HL-60 (cell line): ENCODE measurements around the gene IL15.

Experiments used
- DNase-seq, 2 experiments: peaks; one replicate each; pipeline ENCODE4 v3.0.0-alpha.2; 2010 to 2020; ENCODE audit warnings: low read depth in 1 of 2, low spot score in 1 of 2
- H3K27ac ChIP-seq: fragments of 250-450 bp; sonication (Bioruptor Pico); replicated peaks from 2 replicates; pipeline ENCODE4 v1.5.1; 2020; ENCODE audit warnings: mild to moderate bottlenecking, moderate library complexity
- H3K27me3 ChIP-seq: fragments of 250-450 bp; sonication (Bioruptor Pico); 2 replicates; pipeline ENCODE4 v1.5.1; 2021; ENCODE audit warnings: mild to moderate bottlenecking, moderate library complexity; ENCODE audit not compliant: insufficient read depth, poor library complexity, severe bottlenecking
- H3K4me3 ChIP-seq: replicated peaks from 2 replicates; pipeline ENCODE4 v1.5.1; 2011; ENCODE audit warnings: mild to moderate bottlenecking, control low read depth, low read length; ENCODE audit not compliant: insufficient read depth
- CTCF ChIP-seq: IDR thresholded peaks from one replicate; pipeline ENCODE4 v1.5.1; 2011; ENCODE audit warnings: low read length, control low read depth, inconsistent platforms; ENCODE audit not compliant: insufficient read depth
- GABPA ChIP-seq: IDR thresholded peaks from 2 replicates; pipeline ENCODE4 v1.6.1; 2012; ENCODE audit warnings: low read depth
- POLR2AphosphoS5 ChIP-seq: IDR thresholded peaks from 2 replicates; pipeline ENCODE4 v1.6.1; 2012; ENCODE audit warnings: low read depth
- REST ChIP-seq: IDR thresholded peaks from 2 replicates; pipeline ENCODE4 v1.6.1; 2012; ENCODE audit warnings: low read depth; ENCODE audit not compliant: insufficient replicate concordance
- SPI1 ChIP-seq: IDR thresholded peaks from 2 replicates; pipeline ENCODE4 v1.6.1; 2012; ENCODE audit warnings: low read depth, mild to moderate bottlenecking, borderline replicate concordance

The IL15 gene

GRCh38 chr4:141771889-141772830 lies 135.8 kb downstream of the IL15 start:
- DNase-seq, result no peak
- no peaks in the 10 kb centered on the region for H3K27me3 ChIP-seq
- H3K27ac ChIP-seq, result no peak overlapping the region
- no peak for TF ChIP-seq REST
- TF ChIP-seq GABPA, result no peak
- H3K4me3 ChIP-seq, result no peak overlapping the region

GRCh38 chr4:141772838-141773237 lies 136.5 kb downstream of the IL15 start:
- Histone ChIP-seq H3K27me3 (no peaks in the 10 kb centered on the region), H3K27ac (no peak overlapping the region), H3K4me3 (no peak overlapping the region)
- no peak for DNase-seq
- TF ChIP-seq SPI1 (no peak), GABPA (no peak), REST (no peak), CTCF (no peak), POLR2AphosphoS5 (no peak)

GRCh38 chr4:141782205-141782604 lies 145.8 kb downstream of the IL15 start:
- no peak for TF ChIP-seq REST
- TF ChIP-seq CTCF, result no peak
- TF ChIP-seq POLR2AphosphoS5, result no peak
- no peak for TF ChIP-seq SPI1
- TF ChIP-seq GABPA, result no peak
- no peak for DNase-seq
- Histone ChIP-seq H3K27ac (no peak overlapping the region), H3K4me3 (no peak overlapping the region), H3K27me3 (no peaks in the 10 kb centered on the region)
